Large intestine (tissue), 12 donors: Measurements from ENCODE around the gene SPDYE5. TPM values are rescaled to one million over a fixed set of nuclear protein-coding genes. Genes with fewer than 3 reads are reported as not detected.
A peak's percentile ranks its signal among the peaks of the same experiment; 100 is the strongest.
"Not testable (repeated sequence)": the region's sequence is repeated elsewhere in the genome, so short reads cannot be mapped to it uniquely, and the experiment has no call there.

ENCODE experiments used
- DNase-seq, 2 donors: peaks; one replicate each; pipeline versions ENCODE4 v3.0.0 to v3.0.0-alpha.2; 2013
- H3K27ac ChIP-seq: one replicate; pipeline ENCODE4 v1.5.1; 2013; ENCODE audit warnings: low read length
- H3K27me3 ChIP-seq: 2 replicates; pipeline ENCODE4 v1.6.1; 2013; ENCODE audit warnings: low read length; ENCODE audit not compliant: control insufficient read depth, insufficient read depth
- H3K36me3 ChIP-seq: 2 replicates; pipeline ENCODE4 v1.6.1; 2013; ENCODE audit warnings: low read length; ENCODE audit not compliant: control insufficient read depth, insufficient read depth
- H3K4me1 ChIP-seq: one replicate; pipeline ENCODE4 v1.6.1; 2013; ENCODE audit warnings: low read length; ENCODE audit not compliant: control insufficient read depth, insufficient read depth
- H3K4me3 ChIP-seq: one replicate; pipeline ENCODE4 v1.5.1; 2013; ENCODE audit warnings: low read length
- H3K9me3 ChIP-seq: one replicate; pipeline ENCODE4 v1.6.1; 2013; ENCODE audit warnings: mild to moderate bottlenecking, low read depth, low read length, moderate library complexity; ENCODE audit not compliant: control insufficient read depth
- WGBS: methylation state at CpG from one replicate; pipeline ENCODE4 v1.1.5; 2013; ENCODE audit warnings: low lambda C conversion rate; ENCODE audit not compliant: insufficient coverage; 5-methylcytosine and 5-hydroxymethylcytosine counted together
- long read RNA-seq, 11 donors: transcript quantifications; one replicate each; lab custom pipeline, GENCODE V29; 2026
- polyA plus RNA-seq: library from polyadenylated mRNA; unstranded; fragments of 120-200 nt; gene quantifications from one replicate; pipeline ENCODE4 v1.2.1, GENCODE V29; 2013

SPDYE5 gene, protein sequence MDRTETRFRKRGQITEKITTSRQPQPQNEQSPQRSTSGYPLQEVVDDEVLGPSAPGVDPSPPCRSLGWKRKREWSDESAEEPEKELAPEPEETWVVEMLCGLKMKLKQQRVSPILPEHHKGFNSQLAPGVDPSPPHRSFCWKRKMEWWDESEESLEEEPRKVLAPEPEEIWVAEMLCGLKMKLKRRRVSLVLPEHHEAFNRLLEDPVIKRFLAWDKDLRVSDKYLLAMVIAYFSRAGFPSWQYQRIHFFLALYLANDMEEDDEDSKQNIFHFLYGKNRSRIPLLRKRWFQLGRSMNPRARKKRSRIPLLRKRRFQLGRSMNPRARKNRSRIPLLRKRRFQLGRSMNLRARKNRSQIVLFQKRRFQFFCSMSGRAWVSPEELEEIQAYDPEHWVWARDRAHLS
- polyA plus RNA-seq: 2.0 TPM
- long read RNA-seq, donor 1: 0 reads
- long read RNA-seq, donor 2: 0 reads
- long read RNA-seq, donor 3: 0 reads
- long read RNA-seq, donor 4: 0 reads
- long read RNA-seq, donor 5: 0 reads
- long read RNA-seq, donor 6: 0 reads
- long read RNA-seq, donor 7: 0 reads
- long read RNA-seq, donor 8: 0 reads
- long read RNA-seq, donor 9: 0 reads
- long read RNA-seq, donor 10: 0 reads
- long read RNA-seq, donor 11: 0 reads

- H3K36me3 ChIP-seq, H3K4me1 ChIP-seq, H3K27ac ChIP-seq, H3K4me3 ChIP-seq, H3K9me3 ChIP-seq, DNase-seq, H3K27me3 ChIP-seq: not testable (repeated sequence)
- no CpG with 5 or more reads among the region's 6 CpGs for whole genome bisulfite sequencing
These were observed at the start of gene SPDYE5 for GRCh38 chr7:75492020-75492419. Gene SPDYE5, plus strand, starts transcription at chr7:75492320. Its CDS starts 1,728 bp downstream, at chr7:75494048.

DNA sequence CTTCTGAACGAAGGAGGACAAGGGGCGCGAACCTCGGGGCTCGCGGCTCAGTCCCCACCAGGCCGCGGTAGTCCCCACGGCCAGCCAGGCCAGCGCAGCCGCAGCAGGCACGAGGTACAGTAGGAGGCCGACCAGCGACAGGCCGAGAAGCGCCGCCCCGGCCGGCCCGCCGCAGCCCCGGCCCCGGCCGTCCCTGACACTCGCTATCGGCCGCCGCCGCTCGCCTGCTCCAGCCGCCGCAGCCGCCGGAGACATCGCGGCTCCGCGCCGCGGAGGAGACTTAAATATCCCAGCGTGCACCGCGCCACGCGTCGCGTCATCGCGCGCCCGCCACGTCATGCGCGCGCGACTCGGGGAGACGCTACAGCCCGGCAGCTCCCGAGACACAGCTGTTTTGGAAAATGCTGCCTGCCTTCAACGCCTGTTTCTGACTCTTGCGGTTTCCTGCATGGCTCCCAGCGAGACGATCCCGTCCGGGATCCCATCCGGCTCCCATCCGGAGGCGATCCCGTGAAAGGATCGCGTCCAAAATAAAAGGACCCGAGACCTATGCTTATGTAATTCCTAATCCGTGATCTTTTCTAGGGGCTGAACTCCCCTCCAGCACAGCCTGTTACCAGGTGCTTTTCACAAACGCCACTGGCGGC lies 49.5 kb upstream of the SPDYE5 start:
- peak in 1 of 2 donors; percentile 27 for DNase-seq
- not testable (repeated sequence) for H3K4me1 ChIP-seq, H3K27me3 ChIP-seq, H3K9me3 ChIP-seq
- no CpG with 5 or more reads among the region's 76 CpGs for WGBS
- Histone ChIP-seq H3K27ac (peak overlapping the region; percentile 65), H3K4me3 (peak overlapping the region; percentile 56), H3K36me3 (peaks cover 16% of the 10 kb centered on the region)

DNA sequence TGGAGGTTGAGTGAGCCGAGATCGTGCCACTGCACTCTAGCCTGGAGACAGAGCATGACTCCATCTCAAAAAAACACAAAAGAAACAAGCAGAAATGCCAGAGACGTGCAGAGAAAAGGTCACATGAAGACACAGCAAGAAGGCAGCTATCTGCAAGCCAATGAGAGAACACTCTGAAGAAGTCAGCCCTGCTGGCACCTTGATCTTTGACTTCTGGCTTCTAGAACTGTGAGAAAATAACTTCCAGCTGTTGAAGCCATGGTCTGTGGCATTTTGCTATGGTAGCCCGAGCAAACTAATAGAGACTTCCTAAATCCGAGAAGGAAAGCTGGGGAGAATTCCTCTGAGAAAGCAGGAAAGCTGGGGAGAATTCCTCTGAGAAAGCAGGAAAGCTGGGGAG lies 42.2 kb upstream of the SPDYE5 start:
- not testable (repeated sequence) for H3K4me3 ChIP-seq, H3K4me1 ChIP-seq, H3K27ac ChIP-seq, H3K9me3 ChIP-seq, H3K36me3 ChIP-seq, DNase-seq, H3K27me3 ChIP-seq
- no CpG with 5 or more reads among the region's 5 CpGs for WGBS

- H3K27me3 ChIP-seq, H3K9me3 ChIP-seq, H3K27ac ChIP-seq, H3K4me3 ChIP-seq, H3K4me1 ChIP-seq, H3K36me3 ChIP-seq: not testable (repeated sequence)
- WGBS: no CpG with 5 or more reads among the region's 4 CpGs
- peak in 1 of 2 donors; percentile 8 for DNase-seq
These were observed 39.6 kb upstream of the SPDYE5 start for GRCh38 chr7:75452494-75452955.

- not testable (repeated sequence) for H3K4me3 ChIP-seq, H3K36me3 ChIP-seq, H3K4me1 ChIP-seq, H3K27me3 ChIP-seq, H3K27ac ChIP-seq, DNase-seq, H3K9me3 ChIP-seq
- no CpG with 5 or more reads among the region's 10 CpGs for WGBS
These were observed 35.7 kb upstream of the SPDYE5 start for GRCh38 chr7:75456403-75456802.

- no CpG with 5 or more reads among the region's 5 CpGs for WGBS
- H3K4me3 ChIP-seq, H3K9me3 ChIP-seq, H3K27me3 ChIP-seq, H3K36me3 ChIP-seq, H3K4me1 ChIP-seq, H3K27ac ChIP-seq, DNase-seq: not testable (repeated sequence)
These were observed 34.1 kb upstream of the SPDYE5 start for GRCh38 chr7:75458034-75458433.

GRCh38 chr7:75460541-75460940 lies 31.6 kb upstream of the SPDYE5 start:
- H3K4me3 ChIP-seq, H3K36me3 ChIP-seq, H3K4me1 ChIP-seq, H3K9me3 ChIP-seq, H3K27ac ChIP-seq, DNase-seq, H3K27me3 ChIP-seq: not testable (repeated sequence)
- WGBS: no CpG with 5 or more reads among the region's 5 CpGs

- H3K9me3 ChIP-seq, H3K4me1 ChIP-seq, H3K4me3 ChIP-seq, H3K27ac ChIP-seq, H3K27me3 ChIP-seq, DNase-seq: not testable (repeated sequence)
- WGBS: no CpG with 5 or more reads among the region's 4 CpGs
- H3K36me3 ChIP-seq: peaks cover 15% of the 10 kb centered on the region
These were observed 22.0 kb upstream of the SPDYE5 start for GRCh38 chr7:75470166-75470565.

DNA sequence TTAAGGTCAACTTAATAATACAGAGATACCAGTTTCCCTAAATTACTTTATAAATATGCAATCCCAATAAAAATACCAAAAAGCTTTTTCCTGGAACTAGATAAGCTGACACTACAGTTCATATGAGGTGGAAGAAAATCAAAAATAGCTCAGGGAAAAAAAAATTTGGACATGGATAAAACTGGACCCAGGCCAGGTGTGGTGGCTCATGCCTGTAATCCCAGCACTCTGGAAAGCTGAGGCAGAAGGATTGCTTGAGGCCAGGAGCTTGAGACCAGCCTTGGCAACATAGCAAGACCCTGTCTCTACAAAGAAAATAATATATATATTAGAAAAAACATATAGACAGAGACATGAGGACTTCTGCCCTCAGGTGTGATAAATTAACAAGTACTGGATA lies 14.7 kb upstream of the SPDYE5 start:
- not testable (repeated sequence) for DNase-seq, H3K27me3 ChIP-seq, H3K4me3 ChIP-seq, H3K4me1 ChIP-seq, H3K27ac ChIP-seq, H3K36me3 ChIP-seq, H3K9me3 ChIP-seq

DNA sequence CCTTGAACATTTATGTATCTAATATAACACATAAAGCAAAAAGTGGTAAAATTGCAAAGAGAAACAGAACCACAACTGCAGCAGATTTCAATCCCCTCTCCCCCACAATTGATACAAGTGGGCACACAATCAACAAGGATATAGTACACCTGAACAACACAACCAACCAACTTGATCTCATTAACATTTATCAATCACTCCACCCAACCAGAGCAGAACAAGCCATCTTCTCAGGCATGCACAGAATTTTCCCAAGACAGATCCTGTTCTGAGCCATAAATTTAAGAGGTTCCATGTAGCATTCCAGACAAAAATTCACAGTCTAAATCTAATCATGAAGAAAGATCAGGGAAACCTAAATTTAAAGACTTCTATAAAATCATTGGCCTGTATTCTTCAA lies 11.8 kb upstream of the SPDYE5 start:
- H3K9me3 ChIP-seq, H3K36me3 ChIP-seq, H3K4me1 ChIP-seq, DNase-seq, H3K4me3 ChIP-seq, H3K27me3 ChIP-seq, H3K27ac ChIP-seq: not testable (repeated sequence)
